Effector memory CD4-positive, alpha-beta T cell (primary cell): Measurements from ENCODE around the gene LPCAT1.
"Not testable (repeated sequence)": the region's sequence is repeated elsewhere in the genome, so short reads cannot be mapped to it uniquely, and the experiment has no call there.

Source experiments
- DNase-seq, 3 donors: peaks; one replicate each; pipeline ENCODE4 v3.0.0-alpha.2; 2020
- H3K27ac ChIP-seq: 2 replicates; pipeline ENCODE4 v1.7.0; 2013; ENCODE audit warnings: mild to moderate bottlenecking, low read length, moderate library complexity; ENCODE audit not compliant: insufficient read depth, poor library complexity, severe bottlenecking
- H3K27me3 ChIP-seq: replicated peaks from 2 replicates; pipeline ENCODE4 v1.7.0; 2013; ENCODE audit warnings: mild to moderate bottlenecking, low read length; ENCODE audit not compliant: insufficient read depth, control insufficient read depth, poor library complexity, severe bottlenecking
- H3K36me3 ChIP-seq: 2 replicates; pipeline ENCODE4 v1.7.0; 2013; ENCODE audit warnings: mild to moderate bottlenecking, low read length, moderate library complexity; ENCODE audit not compliant: control insufficient read depth, insufficient read depth
- H3K4me1 ChIP-seq: 2 replicates; pipeline ENCODE4 v1.7.0; 2013; ENCODE audit warnings: low read length, mild to moderate bottlenecking; ENCODE audit not compliant: control insufficient read depth, insufficient read depth, poor library complexity, severe bottlenecking
- H3K4me3 ChIP-seq: 2 replicates; pipeline ENCODE4 v1.7.0; 2013; ENCODE audit warnings: low read length, low read depth, mild to moderate bottlenecking; ENCODE audit not compliant: insufficient read depth, poor library complexity, severe bottlenecking
- H3K9me3 ChIP-seq: 2 replicates; pipeline ENCODE4 v1.7.0; 2013; ENCODE audit warnings: mild to moderate bottlenecking, low read length, moderate library complexity; ENCODE audit not compliant: control insufficient read depth

The LPCAT1 gene

DNA sequence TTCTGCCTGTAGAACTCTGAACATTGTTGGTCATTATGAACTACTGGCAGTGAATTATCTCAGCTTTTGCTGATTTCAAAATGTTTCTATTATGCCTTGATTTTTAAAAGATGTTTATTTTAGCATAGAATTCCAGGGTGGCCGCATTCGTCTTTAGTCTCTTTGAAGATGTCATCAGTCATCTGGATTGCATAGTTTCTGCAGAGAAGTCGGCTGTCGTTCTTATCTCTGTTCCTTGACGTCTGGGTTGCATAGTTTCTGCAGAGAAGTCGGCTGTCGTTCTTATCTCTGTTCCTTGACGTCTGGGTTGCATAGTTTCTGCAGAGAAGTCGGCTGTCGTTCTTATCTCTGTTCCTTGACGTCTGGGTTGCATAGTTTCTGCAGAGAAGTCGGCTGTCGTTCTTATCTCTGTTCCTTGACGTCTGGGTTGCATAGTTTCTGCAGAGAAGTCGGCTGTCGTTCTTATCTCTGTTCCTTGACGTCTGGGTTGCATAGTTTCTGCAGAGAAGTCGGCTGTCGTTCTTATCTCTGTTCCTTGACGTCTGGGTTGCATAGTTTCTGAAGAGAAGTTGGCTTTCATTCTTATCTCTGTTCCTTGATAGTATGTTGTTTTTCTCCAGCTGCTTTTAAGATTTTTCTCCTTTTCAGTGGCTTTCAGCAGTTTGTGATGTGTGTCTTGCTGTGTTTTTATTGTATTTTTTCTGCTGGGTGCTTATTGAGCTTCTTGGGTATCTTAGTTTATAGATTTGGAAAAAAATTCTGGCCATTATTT, 67.5 kb downstream of the LPCAT1 start:
- H3K9me3 ChIP-seq, H3K27me3 ChIP-seq, H3K4me3 ChIP-seq, H3K27ac ChIP-seq, H3K4me1 ChIP-seq, H3K36me3 ChIP-seq, DNase-seq: not testable (repeated sequence)

DNA sequence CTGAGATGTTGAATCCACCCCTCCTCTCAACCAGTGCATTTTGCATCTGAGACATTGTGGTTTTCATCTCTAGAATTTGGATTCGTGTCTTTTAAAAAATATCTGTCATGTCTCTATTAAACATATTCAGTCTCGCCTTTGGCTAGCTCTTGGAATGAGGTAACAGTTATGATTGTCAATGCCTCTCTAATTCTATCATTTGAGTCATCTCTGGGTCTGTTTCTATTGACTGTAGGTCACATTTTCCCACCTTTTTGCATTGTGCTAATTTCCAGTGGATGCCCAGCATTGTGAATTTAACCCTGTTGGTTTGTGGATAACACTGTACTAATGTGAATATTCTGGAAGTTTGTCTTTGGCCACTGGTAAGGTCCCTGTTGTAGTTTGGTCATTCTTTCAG, 70.1 kb downstream of the LPCAT1 start:
- Histone ChIP-seq H3K4me1 (no peaks in the 10 kb centered on the region), H3K9me3 (peaks cover 5% of the 10 kb centered on the region), H3K36me3 (no peaks in the 10 kb centered on the region), H3K27ac (no peak overlapping the region), H3K27me3 (no peaks in the 10 kb centered on the region), H3K4me3 (no peak overlapping the region)
- no peak for DNase-seq

DNA sequence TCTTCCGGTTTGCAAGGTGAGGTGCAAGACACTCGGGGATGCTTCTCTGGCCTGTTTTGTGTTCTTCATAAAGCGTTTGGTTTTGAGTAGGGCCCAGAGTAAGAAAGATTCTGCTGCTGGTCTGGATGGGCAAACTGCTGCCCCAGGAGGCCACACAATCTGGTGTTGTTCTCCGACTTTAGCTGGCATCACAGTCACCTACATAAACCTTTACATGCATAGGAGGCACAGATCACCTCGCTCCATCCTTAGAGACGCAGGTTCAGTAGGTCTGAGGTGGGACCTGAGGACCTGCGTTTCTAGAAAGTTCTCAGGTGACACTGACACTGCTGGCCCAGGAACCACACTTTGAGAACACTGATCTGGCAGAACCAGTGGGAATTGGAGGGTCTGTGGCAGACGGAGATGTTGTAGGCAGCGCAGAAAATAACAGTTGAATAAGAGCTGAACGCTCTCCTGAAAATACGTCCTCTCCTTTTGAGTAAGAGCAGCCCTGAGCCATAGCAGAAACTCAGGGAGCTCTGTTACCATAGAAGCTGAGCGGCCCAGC, 74.6 kb downstream of the LPCAT1 start:
- H3K4me3 ChIP-seq, result no peak overlapping the region
- H3K27ac ChIP-seq, result no peak overlapping the region
- peaks cover 4% of the 10 kb centered on the region for H3K4me1 ChIP-seq
- no peaks in the 10 kb centered on the region for H3K36me3 ChIP-seq
- DNase-seq, result no peak
- no peaks in the 10 kb centered on the region for H3K9me3 ChIP-seq
- H3K27me3 ChIP-seq, result peaks cover 18% of the 10 kb centered on the region

DNA sequence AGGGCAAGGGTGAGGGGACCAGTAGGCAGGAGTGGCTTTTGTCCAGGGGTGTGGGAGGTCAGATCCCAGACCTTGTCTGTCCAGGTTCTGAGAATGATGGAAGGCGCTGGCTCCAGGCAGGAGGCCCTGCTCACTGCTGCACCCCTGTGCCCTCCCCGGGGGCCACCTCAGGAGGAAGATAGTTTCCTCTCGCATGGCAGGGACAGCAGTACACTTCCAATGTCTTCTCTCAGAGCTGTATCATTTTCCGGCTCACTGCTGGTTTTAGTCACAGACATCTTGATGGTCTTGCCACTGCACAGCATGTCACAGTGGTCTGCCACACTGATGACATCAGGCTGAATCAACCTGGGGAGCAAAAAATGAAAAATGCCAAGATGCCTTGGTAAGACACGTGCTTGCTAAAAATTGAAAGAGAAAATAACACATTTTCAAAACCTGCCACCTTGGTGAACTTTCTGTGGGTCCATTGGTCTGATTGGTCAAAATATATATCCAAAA, 75.2 kb downstream of the LPCAT1 start:
- Histone ChIP-seq H3K9me3 (no peaks in the 10 kb centered on the region), H3K36me3 (no peaks in the 10 kb centered on the region), H3K27me3 (peaks cover 21% of the 10 kb centered on the region), H3K4me1 (peaks cover 4% of the 10 kb centered on the region), H3K4me3 (no peak overlapping the region), H3K27ac (no peak overlapping the region)
- no peak for DNase-seq

DNA sequence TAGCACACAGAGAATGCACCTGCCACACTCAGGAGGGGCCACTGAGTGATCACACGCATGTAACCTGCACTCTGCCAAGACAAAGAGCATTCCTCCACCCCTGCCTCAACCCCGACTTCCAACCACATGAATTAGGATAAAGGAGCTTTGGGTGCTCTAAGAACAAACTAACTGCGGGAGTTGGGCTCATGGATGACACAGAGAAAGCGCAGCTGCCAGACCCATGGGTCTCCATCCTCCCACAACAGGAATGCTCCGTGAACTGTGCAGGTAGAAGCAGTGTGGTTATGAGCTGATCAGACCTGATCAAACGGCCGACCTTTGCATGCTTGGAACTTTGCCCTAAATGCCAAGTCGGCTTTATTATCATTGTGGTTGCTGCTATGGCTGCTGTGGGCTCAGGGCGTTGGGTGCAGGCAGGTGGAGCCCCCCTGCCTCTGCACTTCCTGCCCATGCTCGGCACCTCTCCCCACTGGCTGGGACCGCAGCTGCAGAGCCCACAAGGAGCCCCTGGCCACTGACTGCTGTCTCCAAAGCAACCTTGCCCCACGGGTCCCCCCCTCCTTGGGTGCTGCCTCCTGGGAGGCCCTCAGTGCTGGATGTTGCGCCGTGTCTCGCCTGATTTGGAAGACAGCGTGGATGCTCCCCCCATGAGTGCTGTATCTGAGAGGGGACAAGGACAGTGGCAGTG, 75.9 kb downstream of the LPCAT1 start:
- Histone ChIP-seq H3K9me3 (no peaks in the 10 kb centered on the region), H3K27ac (no peak overlapping the region), H3K36me3 (no peaks in the 10 kb centered on the region), H3K27me3 (peaks cover 21% of the 10 kb centered on the region), H3K4me1 (peaks cover 4% of the 10 kb centered on the region), H3K4me3 (no peak overlapping the region)
- DNase-seq, result no peak

DNA sequence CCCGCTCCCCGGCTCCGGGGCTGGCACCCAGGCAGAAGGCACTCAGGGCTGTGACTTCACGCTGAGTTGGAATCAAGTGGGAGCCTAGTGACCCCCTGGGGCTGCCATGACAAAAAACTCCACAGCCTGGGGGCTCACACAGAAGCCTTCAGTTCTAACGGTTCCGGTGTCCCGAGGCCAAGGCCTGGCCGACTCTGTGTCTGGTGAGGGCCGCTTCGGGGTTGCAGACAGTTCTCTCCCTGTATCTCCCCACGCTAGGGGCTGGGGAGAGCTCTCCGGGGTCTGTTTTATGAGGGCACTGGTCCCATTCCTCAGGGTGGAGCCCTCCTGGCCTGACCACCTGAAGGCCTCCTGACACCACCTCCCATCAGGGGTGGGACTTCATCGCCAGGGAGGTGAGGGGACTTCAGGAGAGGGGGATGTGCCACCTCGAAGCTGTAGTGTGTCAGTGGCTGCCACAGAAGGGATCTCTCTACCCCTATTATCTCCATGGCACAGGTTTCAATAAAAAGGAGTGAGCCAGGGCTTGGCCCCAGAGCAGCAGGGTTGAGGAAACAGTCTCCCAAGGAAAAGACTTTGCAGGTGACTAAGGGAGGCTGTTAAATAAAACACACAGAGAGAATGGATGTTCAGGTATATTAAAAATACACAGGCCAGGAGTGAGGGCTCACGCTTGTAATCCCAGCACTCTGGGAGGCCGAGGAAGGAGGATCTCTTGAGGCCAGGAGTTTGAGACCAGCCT, 77.0 kb downstream of the LPCAT1 start:
- no peak for DNase-seq
- Histone ChIP-seq H3K9me3 (no peaks in the 10 kb centered on the region), H3K36me3 (no peaks in the 10 kb centered on the region), H3K27ac (no peak overlapping the region), H3K27me3 (peaks cover 21% of the 10 kb centered on the region), H3K4me1 (peaks cover 4% of the 10 kb centered on the region), H3K4me3 (no peak overlapping the region)

DNA sequence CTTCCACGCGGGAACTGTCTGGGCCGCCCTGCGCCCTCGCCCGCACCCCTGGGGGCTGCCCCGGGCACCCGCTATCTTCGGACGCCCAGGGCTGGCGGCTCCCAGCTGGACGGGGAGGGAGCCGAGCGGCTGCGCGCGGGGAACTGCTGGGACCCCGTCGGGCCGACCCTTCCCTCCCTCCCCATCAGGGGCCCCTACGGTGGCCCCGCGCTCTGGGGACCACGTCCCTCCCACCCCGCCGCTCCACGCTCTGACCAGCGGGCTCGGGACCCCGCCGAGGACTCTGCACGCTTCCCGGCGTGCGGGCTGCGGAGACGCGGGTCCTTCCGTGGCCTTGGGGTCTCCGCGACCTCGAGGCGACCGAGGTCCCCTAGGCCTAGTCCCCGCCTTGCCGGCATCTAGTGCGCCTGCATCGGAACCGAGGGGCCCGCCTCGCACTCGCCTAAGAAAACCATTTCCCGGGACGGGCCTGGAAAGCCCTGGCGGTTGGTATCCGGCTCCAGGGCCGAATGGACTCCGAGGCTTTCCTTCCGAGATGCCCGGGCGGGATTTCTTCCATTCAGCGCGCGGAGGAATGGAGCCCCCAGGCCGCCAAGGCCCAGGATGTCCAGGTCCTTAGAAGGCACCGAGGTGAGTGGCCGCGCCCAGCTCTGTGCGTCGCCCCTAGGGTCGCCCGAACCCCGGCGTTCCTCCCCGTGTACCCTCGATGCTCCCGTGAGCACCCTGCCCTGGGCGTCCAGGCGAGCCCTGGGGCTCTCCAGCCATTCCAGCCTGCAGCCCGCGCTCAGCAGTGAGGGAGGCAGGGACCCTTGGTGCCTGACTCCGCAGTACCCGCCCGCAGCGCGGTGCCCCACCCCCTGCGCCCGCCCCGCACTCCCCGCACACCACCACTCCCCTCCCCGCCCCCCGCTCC, 77.8 kb downstream of the LPCAT1 start:
- Histone ChIP-seq H3K27ac (no peak overlapping the region), H3K9me3 (no peaks in the 10 kb centered on the region), H3K4me1 (peaks cover 4% of the 10 kb centered on the region), H3K4me3 (no peak overlapping the region), H3K36me3 (no peaks in the 10 kb centered on the region), H3K27me3 (peaks cover 21% of the 10 kb centered on the region)
- no peak for DNase-seq

DNA sequence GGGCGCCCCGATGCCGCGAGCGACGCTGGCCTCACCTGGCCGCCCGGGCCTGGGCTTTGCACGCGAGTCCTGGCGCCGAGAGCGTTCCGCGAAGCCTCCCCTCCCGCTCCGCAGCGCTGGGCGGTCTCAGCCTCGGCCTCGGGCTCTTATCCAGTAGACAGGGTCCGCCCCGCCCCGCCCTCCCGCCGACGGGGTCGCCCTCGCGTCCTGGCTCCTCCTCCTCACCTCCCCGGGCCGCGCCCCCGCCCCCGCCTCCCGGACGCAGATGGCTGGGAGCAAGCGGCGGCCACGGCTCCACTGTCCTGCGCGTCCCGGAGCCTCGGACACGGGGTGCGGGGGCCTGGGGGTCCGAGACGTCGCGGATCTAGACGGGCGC, 78.5 kb downstream of the LPCAT1 start, which contains the start of gene SLC6A3:
Gene SLC6A3 (minus strand): TSS at position 128 of the 376 bp plus-strand sequence. CDS start 2,243 bp downstream, outside the sequence.
- Histone ChIP-seq H3K36me3 (no peaks in the 10 kb centered on the region), H3K4me1 (peaks cover 4% of the 10 kb centered on the region), H3K27ac (no peak within 1 kb of the TSS), H3K27me3 (peaks cover 21% of the 10 kb centered on the region), H3K4me3 (no peak within 1 kb of the TSS), H3K9me3 (no peaks in the 10 kb centered on the region)
- DNase-seq, result no peak
